Head of caudate nucleus (tissue), 42 donors: ENCODE data around the gene EGFL7.
A peak's percentile ranks its signal among the peaks of the same experiment; 100 is the strongest.

Experiments
- DNase-seq, 42 donors: peaks; one replicate each; pipeline versions ENCODE4 v3.0.0 to v3.0.0-alpha.2; 2020 to 2021; ENCODE audit warnings: mixed read lengths in 7 of 42
- intact Hi-C: fragments of 100-400 bp; cut with DNase I; formaldehyde crosslinking; loops from one replicate; pipeline ENCODE4 v1.15.0; 2022

The EGFL7 gene

GRCh38 chr9:136678624-136679023 lies 15.9 kb downstream of the EGFL7 start:
- intact Hi-C loops, result no loop called here
- no peak for DNase-seq

GRCh38 chr9:136679431-136679941 lies 16.8 kb downstream of the EGFL7 start:
- peak in 31 of 42 donors; percentile 13 to 73 (median 41) for DNase-seq
- intact Hi-C loops, result no loop called here

DNA sequence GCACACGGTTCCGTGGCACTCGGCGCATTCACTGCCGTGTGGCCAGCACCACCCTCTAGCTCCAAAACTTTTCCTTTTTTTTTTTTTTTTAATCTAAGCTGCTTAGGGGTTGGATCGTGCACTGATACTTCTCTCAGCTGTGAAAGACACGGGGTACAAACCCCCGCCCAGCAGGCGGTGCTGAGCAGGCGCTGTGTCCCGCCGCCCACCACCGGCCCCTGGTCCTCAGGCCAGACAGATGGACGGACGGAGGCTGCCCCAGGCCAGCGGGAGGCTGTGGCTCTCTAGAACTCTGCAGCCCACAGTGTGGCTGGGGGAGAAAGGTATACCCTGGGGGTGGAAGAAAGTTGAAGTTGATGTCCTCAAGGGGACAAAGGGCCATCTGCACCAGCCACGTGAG lies 18.3 kb downstream of the EGFL7 start:
- intact Hi-C loops, result no loop called here

DNA sequence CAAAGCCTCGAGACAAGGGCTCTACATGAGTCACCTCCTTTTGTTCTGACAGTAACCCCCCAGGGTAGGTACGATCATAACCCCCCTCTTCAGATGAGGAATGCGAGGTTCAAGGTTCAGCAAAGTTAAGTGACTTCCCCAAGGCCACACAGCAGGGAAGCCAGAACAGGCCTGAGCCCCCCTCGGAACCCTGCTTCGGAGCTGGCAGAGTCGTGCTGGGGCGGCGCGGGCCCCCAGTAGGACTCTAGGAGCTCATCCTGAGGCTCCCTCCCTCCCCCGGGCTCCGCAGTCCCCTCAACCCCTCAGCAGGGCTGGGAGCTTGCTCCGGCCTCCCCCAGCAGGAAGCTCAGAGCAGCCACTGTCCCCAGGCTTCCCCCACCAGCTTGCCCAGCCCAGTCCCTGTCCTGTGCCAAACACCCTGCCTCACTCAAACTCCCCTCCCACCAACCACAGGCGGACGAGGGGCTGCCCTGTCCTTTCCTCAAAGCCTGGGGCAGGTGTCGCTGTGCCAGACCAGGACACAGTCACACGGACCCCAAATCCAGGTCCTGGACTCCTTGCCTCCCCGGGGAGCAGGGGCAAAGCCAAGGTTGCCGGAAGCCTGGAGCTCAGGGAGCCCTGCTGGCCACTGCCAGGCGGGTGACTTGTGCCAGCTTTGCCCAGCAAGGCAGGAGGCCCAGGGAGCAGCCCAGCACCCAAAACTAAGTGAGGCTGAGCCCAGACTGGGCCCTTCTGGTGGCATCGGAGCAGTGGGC lies 19.4 kb downstream of the EGFL7 start:
- intact Hi-C loops, result no loop called here
- no peak for DNase-seq

More for the DNA sequence above, 18.3 kb downstream of the EGFL7 start:
- no peak for DNase-seq

DNA sequence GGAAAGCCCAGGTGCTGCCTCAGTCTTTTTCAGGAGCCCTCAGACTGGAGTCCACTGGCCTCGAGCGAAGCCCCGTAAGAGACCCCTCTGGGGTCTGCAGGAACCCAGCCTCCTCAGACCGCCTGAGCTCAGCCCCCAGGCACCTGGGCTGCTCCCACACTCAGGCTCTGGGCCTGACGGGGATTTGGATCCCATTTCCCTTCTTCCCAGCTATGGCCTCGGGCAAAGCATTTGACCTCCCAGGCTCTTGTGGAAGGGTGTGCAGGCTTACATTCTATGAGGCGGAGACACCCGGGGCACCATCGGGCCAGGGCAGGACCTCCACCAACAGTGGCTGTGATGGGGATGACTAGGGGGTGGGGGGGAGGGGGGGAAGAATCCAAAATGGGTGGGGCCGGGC lies 20.0 kb downstream of the EGFL7 start:
- DNase-seq, result no peak
- intact Hi-C loops, result no loop called here

DNA sequence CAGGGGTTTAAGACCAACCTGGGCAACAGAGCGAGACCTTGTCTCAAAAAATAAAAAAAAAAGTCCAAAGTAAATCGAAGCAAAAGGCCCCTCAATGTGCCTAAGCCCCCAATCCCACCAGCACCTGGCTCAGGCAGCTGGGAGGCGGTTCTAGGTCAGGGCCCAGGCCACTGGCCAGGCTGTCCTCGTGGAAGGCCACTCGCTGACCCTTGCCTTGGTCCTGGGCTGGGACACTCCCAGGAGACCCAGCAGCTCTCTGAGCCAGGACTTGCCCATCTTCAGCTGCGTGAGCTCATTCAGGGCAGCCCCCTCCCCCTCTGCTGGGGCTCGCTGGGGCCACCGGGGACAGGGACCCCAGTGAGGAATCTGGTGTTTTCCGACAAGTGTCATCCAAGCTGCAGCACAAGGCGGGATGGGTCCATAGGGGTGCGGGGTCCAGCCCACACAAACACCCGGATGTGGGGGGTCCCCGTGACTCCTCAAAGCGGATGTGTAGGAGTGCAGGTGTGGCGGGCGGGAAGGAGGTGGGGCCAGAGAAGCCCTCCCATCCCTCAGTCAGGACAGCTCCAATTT lies 20.5 kb downstream of the EGFL7 start:
- DNase-seq, result no peak
- intact Hi-C loops, result no loop called here

DNA sequence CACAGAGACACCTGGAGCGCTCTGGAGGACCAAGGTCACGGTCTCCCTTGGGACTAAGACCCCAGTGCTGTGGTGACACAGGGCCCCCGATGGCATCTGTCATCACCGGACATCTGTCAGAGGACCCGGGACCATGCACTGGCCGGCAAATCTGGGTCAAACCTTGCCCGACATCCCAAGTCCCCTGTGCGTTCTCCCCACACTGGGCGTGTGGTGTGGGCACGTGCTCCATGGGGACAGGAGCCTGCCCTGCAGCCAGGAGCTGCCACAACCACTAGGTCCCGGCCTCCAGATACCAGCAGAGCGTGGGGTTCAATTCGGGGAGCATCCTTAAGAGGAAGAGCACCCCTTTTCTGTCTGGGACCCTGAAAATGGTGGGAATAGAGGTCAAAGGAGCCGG lies 21.0 kb downstream of the EGFL7 start:
- intact Hi-C loops, result no loop called here
- DNase-seq, result no peak

- intact Hi-C loops, result no loop called here
- no peak for DNase-seq
Measured at GRCh38 chr9:136684339-136684738, 21.6 kb downstream of the EGFL7 start.

DNA sequence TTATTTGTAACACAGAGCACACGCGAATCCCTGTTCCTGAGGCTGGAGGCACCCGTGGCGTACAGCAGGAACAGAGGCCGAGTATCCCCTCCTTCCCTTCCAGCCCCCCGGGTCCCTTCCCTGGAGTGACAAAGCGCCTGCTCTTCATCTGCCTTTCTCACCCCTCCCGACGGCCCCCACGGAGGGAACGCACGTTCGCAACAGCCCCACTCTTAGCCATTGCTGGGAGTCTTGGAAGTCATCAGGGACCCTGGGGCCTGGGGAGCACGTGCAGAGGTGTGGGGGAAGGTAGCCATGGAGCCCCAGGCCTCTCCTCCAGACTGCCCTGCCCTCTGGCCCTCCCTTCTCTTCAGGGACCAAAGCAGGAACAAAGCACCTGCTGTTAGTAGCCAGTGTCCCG lies 22.1 kb downstream of the EGFL7 start:
- DNase-seq, result no peak
- intact Hi-C loops, result no loop called here

DNA sequence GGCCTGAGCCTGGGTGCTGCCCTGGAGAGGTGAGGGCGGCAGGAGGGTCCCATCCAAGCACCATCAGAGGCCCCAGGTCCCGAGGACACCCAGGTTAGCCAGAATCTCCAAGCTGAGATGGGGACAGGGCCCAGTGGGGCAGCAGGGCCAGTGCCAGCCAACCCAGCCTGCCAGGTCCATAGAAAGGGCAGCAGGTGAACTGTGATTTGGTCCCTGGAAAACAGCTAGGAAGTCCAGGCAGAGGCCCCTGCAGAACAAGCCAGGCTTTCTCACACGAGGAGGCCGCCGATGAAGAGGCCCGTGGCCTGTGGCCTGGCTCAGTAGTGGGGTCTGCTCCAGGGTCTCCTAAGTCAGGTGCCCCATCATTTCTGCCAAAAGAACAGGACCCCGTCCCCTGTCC lies 22.5 kb downstream of the EGFL7 start:
- intact Hi-C loops, result no loop called here
- DNase-seq, result no peak

DNA sequence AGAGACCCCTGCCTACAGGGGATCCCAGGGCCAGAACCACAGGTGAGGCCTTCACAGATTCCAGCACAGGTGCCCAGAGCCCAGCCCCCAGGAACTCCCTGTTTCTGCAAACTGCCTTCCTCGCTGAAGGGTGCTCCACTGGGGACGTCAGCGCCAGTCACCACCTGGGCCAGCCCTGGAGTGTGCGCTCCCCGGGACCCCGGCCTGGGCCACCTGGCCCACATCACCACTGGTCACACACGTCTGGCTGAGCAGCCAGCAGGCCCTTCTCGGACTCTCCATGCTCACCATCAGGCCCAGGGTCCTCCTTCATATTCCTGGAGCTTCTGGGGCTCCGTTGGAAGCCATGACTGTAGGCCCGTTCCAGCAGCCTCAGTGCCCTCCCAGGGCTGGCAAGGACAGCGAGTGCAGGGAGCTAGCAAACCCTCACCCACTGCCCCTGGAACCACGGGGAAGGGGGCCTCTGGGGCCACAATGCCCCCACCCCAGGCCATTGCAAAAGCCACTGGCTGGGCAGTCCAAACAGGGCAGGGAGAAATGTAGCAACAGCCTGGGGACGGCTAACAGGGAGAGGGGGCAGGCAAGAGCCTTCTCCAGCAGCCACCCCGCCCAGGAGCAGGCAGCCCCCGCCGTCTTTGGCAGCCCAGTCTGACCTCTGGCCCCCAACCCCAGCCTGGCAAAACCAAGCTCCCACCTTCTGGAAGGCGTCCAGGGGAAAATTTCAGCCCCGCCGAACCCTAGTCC lies 23.2 kb downstream of the EGFL7 start:
- intact Hi-C loops, result no loop called here
- DNase-seq, result no peak

DNA sequence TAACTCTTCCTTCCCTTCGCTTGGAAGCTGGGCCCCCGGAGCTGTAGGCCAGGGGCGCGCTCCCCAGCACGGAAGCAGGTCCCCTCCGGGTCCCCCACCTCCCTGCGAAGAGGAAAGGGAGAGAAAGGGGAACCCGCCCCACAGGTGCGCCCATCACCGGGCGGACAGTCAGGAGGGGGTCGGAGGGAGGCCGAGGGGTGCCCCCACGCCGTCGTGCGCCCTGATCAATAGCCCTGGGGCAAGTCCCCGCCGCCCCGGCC lies 23.7 kb downstream of the EGFL7 start:
- intact Hi-C loops, result no loop called here
- DNase-seq, result no peak

- intact Hi-C loops, result no loop called here
- DNase-seq, result peak in 36 of 42 donors; percentile 23 to 76 (median 44)
Measured at GRCh38 chr9:136686794-136687711, 24.3 kb downstream of the EGFL7 start, which contains the start of gene AGPAT2. Gene AGPAT2 (minus strand): TSS chr9:136687457. CDS start chr9:136687357, 100 bp downstream.

GRCh38 chr9:136687721-136688223 lies 25.1 kb downstream of the EGFL7 start:
- intact Hi-C loops, result no loop called here
- DNase-seq, result no peak

- intact Hi-C loops, result no loop called here
- DNase-seq, result no peak
Measured at GRCh38 chr9:136688274-136689107, 25.8 kb downstream of the EGFL7 start.

- DNase-seq, result no peak
- intact Hi-C loops, result no loop called here
Measured at GRCh38 chr9:136689108-136689460, 26.4 kb downstream of the EGFL7 start.

GRCh38 chr9:136690104-136690805 lies 27.5 kb downstream of the EGFL7 start:
- DNase-seq, result no peak
- intact Hi-C loops, result no loop called here

DNA sequence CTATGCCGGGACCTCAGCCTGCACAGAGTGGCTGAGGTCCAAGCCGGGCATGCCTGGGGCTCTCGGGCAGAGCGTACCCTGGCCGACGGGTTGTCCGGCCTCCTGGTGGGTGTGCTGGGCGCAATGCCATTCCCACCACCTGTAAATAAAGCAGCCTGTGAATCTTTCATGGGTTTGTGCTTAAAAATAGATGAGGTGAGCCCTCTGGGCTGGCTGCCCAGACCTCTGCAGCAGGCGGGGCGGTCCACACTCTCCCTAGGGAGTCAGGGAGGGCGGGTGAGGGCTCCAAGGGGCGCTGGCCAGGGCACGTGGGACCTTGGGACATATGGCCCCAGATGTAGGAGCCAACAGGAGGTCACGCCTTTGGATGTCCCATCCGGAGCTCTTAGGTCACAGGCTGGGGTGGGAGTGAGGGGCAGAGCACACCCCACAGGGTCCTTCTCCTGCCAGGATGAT lies 28.1 kb downstream of the EGFL7 start:
- intact Hi-C loops, result no loop called here
- no peak for DNase-seq
